K562 (cell line): ENCODE data around the gene TMEM132D. TPM values are rescaled to one million over a fixed set of nuclear protein-coding genes. Genes with fewer than 3 reads are reported as not detected.

Experiments used
- ATAC-seq: fragments of 200-7000 bp; cut with Tn5 transposase; 3 replicates; pipeline ENCODE4 v1.9.1; 2020; ENCODE audit warnings: moderate library complexity
- BruUV-seq: library from RNA; stranded (reverse); fragments of 400-500 nt; replicated peaks from 2 replicates; lab custom pipeline; 2021; lab: Mats Ljungman, UMichigan
- CTCF ChIA-PET: fragments of 300-600 bp; formaldehyde crosslinking; extraction: SDS; loops from one replicate; lab custom pipeline; 2021; ENCODE audit warnings: low intra/inter-chr PET ratio; lab: Yijun Ruan, JAX
- POLR2A ChIA-PET: fragments of 300-600, 350-650 bp; sonication (Branson Sonifier 250); formaldehyde crosslinking; extraction: SDS; loops from one replicate; lab custom pipeline; 2021; ENCODE audit warnings: antibody characterized with exemption, inconsistent platforms; lab: Yijun Ruan, JAX
- DNase-seq, 4 experiments: peaks; one replicate each; pipeline versions ENCODE4 v3.0.0 to v3.0.0-alpha.2; 2011 to 2018; ENCODE audit warnings: low spot score in 3 of 4, mixed read lengths in 3 of 4; ENCODE audit errors: extremely low read depth in 1 of 4
- FAIRE-seq: peaks from 2 replicates; lab custom pipeline; 2011; peaks lifted over from hg19 to GRCh38; lab: Jason Lieb, UNC
- H2AFZ ChIP-seq: 2 replicates; pipeline ENCODE4 v1.6.0; 2011; ENCODE audit warnings: low read depth, low read length, control low read depth, inconsistent platforms
- H3K27ac ChIP-seq: fragments of 200-600 bp; 3 replicates; pipeline ENCODE4 v1.8.0; 2011; ENCODE audit warnings: low read depth, mild to moderate bottlenecking, control low read depth, inconsistent platforms, low read length, moderate library complexity, mixed read lengths; ENCODE audit errors: extremely low read depth
- H3K27me3 ChIP-seq, 2 experiments: fragments of 300-600 bp in 1 of 2; 2 replicates in 1 of 2; 3 replicates in 1 of 2; pipeline versions ENCODE4 v1.6.0 to v1.8.0; 2011; ENCODE audit warnings: inconsistent platforms in 2 of 2, low read length in 2 of 2, mild to moderate bottlenecking in 1 of 2, mixed read lengths in 1 of 2, moderate library complexity in 1 of 2; ENCODE audit not compliant: control insufficient read depth in 2 of 2, insufficient read depth in 2 of 2
- H3K36me3 ChIP-seq: fragments of 300-600 bp; 3 replicates; pipeline ENCODE4 v1.8.0; 2011; ENCODE audit warnings: mild to moderate bottlenecking, low read length, inconsistent platforms; ENCODE audit not compliant: control insufficient read depth, insufficient read depth
- H3K4me1 ChIP-seq, 2 experiments: fragments of 200-600 bp in 1 of 2; replicated peaks in 1 of 2; 2 replicates in 1 of 2; 3 replicates in 1 of 2; pipeline versions ENCODE4 v1.5.1 to v1.8.0; 2011; ENCODE audit warnings: inconsistent platforms in 2 of 2, low read length in 2 of 2, mild to moderate bottlenecking in 1 of 2, mixed read lengths in 1 of 2, moderate library complexity in 1 of 2; ENCODE audit not compliant: control insufficient read depth in 2 of 2, insufficient read depth in 2 of 2
- H3K4me2 ChIP-seq: 2 replicates; pipeline ENCODE4 v1.6.1; 2011; ENCODE audit warnings: low read length, control low read depth, inconsistent platforms, mixed read lengths; ENCODE audit not compliant: insufficient read depth
- H3K4me3 ChIP-seq: fragments of 200-600 bp; sonication (generic), shearing (Covaris generic); 2 replicates; pipeline ENCODE4 v1.5.1; 2016; ENCODE audit warnings: control low read depth, inconsistent platforms
- H3K79me2 ChIP-seq: fragments of 200-600 bp; 3 replicates; pipeline ENCODE4 v1.8.0; 2011; ENCODE audit warnings: low read length, inconsistent platforms; ENCODE audit not compliant: control insufficient read depth, insufficient read depth
- H3K9ac ChIP-seq, 2 experiments: 2 replicates each; pipeline versions ENCODE4 v1.6.0 to v1.6.1; 2011; ENCODE audit warnings: low read depth in 2 of 2, low read length in 2 of 2, control low read depth in 1 of 2, inconsistent platforms in 1 of 2, mild to moderate bottlenecking in 1 of 2, mixed read lengths in 1 of 2; ENCODE audit not compliant: insufficient read depth in 1 of 2
- H3K9me1 ChIP-seq: one replicate; pipeline ENCODE4 v1.6.0; 2011; ENCODE audit warnings: inconsistent platforms, mild to moderate bottlenecking, low read length, moderate library complexity; ENCODE audit not compliant: control insufficient read depth, insufficient read depth
- H3K9me3 ChIP-seq: replicated peaks from 2 replicates; pipeline ENCODE4 v1.5.1; 2011; ENCODE audit warnings: low read depth, low read length, inconsistent platforms; ENCODE audit not compliant: control insufficient read depth, insufficient read depth
- H4K20me1 ChIP-seq: replicated peaks from 2 replicates; pipeline ENCODE4 v1.6.1; 2011; ENCODE audit warnings: low read length, inconsistent platforms, mixed read lengths; ENCODE audit not compliant: control insufficient read depth, insufficient read depth
- MYBL2 ChIP-seq, 2 experiments: fragments of 450-650 bp in 1 of 2; sonication (generic) in 1 of 2; formaldehyde crosslinking in 1 of 2; IDR thresholded peaks; 2 replicates each; pipeline versions ENCODE4 v1.6.1 to v1.8.1; 2017 to 2022; ENCODE audit warnings: borderline replicate concordance in 1 of 2, inconsistent platforms in 1 of 2, low read depth in 1 of 2, mild to moderate bottlenecking in 1 of 2, missing genetic modification reagents in 1 of 2, moderate library complexity in 1 of 2
- NR4A1 ChIP-seq, 2 experiments: fragments of 250-450 bp in 1 of 2; fragments of 450-650 bp in 1 of 2; sonication (Bioruptor Pico) in 1 of 2; IDR thresholded peaks; 2 replicates each; pipeline versions ENCODE4 v1.4.0 to v1.6.1; 2016 to 2020; ENCODE audit warnings: mild to moderate bottlenecking in 2 of 2, missing compliant biosample characterization in 1 of 2, missing genetic modification characterization in 1 of 2, moderate library complexity in 1 of 2
- RHOXF2B ChIP-seq: fragments of 250-450 bp; sonication (Bioruptor Pico); conservative IDR thresholded peaks from 2 replicates; pipeline ENCODE4 v1.5.1; 2021
- SPI1 ChIP-seq: IDR thresholded peaks from 2 replicates; pipeline ENCODE4 v1.6.1; 2011; ENCODE audit warnings: low read depth, low read length, control low read depth, borderline replicate concordance
- ZSCAN32 ChIP-seq: fragments of 450-650 bp; formaldehyde crosslinking; IDR thresholded peaks from 2 replicates; pipeline ENCODE4 v1.4.0; 2020; ENCODE audit warnings: mild to moderate bottlenecking, moderate library complexity
- WGBS: fragments of 100-300 bp; shearing (Covaris generic); methylation state at CpG from one replicate; pipeline ENCODE4 v1.1.6; 2016; ENCODE audit warnings: low coverage, mixed read lengths; ENCODE audit not compliant: insufficient coverage; ENCODE audit errors: missing lambda C conversion rate; 5-methylcytosine and 5-hydroxymethylcytosine counted together
- in situ Hi-C: fragments of 300-500 bp; cut with MboI; formaldehyde crosslinking; loops from 4 replicates; pipeline ENCODE4 v1.15.0; 2018; ENCODE audit warnings: inconsistent platforms, mixed read lengths
- intact Hi-C: fragments of 100-400 bp; cut with micrococcal nuclease; formaldehyde crosslinking; loops from 2 replicates; pipeline ENCODE4 v1.14.2; 2022
- polyA plus RNA-seq, 8 experiments: library from polyadenylated mRNA; depleted of rRNA in 4 of 8; stranded (reverse) in 5 of 8; unstranded in 3 of 8; fragments of >200 nt; fragmentation: Nextera tagmentation in 2 of 8; fragmentation: Illumina TruSeq in 1 of 8; extraction: Ambion mirVana in 2 of 8; extraction: Trizol in 1 of 8; gene quantifications; 2 replicates each; pipeline versions ENCODE4 v1.2.1 to v1.2.3, GENCODE V29; 2011 to 2014; ENCODE audit warnings: inconsistent platforms in 1 of 8, missing spikeins in 1 of 8
- total RNA-seq, 7 experiments: library from RNA; depleted of rRNA in 6 of 7; stranded (reverse); fragments of >200 nt in 6 of 7; fragmentation: Illumina TruSeq in 2 of 7; extraction: Trizol in 2 of 7; gene quantifications; 2 replicates each; pipeline versions ENCODE4 v1.2.1 to v1.2.3, GENCODE V29; 2011 to 2021; ENCODE audit warnings: low replicate concordance in 1 of 7
- TF ChIP-seq, protein P1 (sequence below), 3 experiments: IDR thresholded peaks in 2 of 3; conservative IDR thresholded peaks in 1 of 3; 2 replicates each; pipeline ENCODE4 v1.5.1; 2011 to 2012; ENCODE audit warnings: low read length in 3 of 3, mild to moderate bottlenecking in 3 of 3, control low read depth in 2 of 3, improper control_type of control experiment in 1 of 3, inconsistent platforms in 1 of 3, low read depth in 1 of 3, mixed read lengths in 1 of 3, moderate library complexity in 1 of 3; ENCODE audit not compliant: insufficient read depth in 2 of 3
- TF ChIP-seq, protein P2 (sequence below): fragments of 450-650 bp; IDR thresholded peaks from 2 replicates; pipeline ENCODE4 v1.6.1; 2016; ENCODE audit warnings: mild to moderate bottlenecking
- TF ChIP-seq, protein P3 (sequence below): IDR thresholded peaks from 2 replicates; pipeline ENCODE4 v1.6.1; 2016; ENCODE audit warnings: missing genetic modification characterization, missing compliant biosample characterization
- TF ChIP-seq, protein P4 (sequence below): sonication (generic); IDR thresholded peaks from 2 replicates; pipeline ENCODE4 v1.6.1; 2016

The TMEM132D gene
- total and polyA plus RNA-seq, 9 of the 15 experiments (the other 6 are each of a cell fraction or from before 2014, with no cell fraction given): not detected

DNA sequence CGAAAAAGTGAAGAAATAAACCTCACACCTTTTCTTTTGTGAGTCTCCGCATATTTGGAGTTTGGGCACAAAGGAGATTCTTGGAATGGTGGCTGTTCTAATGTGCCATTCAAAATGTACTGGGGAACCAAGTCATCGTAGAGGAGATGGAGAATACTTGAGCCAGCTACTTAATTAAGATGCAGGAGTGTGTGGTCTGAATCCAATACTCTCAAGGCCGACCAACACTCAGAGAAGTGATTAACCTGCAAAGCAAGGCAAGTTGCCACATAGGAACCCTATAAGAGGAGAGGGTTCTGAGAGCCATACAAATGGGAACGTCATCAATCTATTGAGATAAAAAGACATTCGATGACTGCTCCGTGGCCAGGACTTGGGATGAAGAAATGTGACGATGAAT, 603.8 kb downstream of the TMEM132D start:
- Histone ChIP-seq H3K79me2 (no peaks in the 10 kb centered on the region), H3K27me3 (peaks cover 0 to 4% of the 10 kb centered on the region in 2 experiments; a peak in 1 of 5 replicates), H3K9ac (no peak overlapping the region), H3K9me1 (no peaks in the 10 kb centered on the region), H4K20me1 (no peaks in the 10 kb centered on the region), H3K9me3 (no peaks in the 10 kb centered on the region), H3K36me3 (no peaks in the 10 kb centered on the region), H2AFZ (no peak overlapping the region), H3K4me2 (no peak overlapping the region), H3K4me3 (no peak overlapping the region), H3K4me1 (no peaks in the 10 kb centered on the region), H3K27ac (no peak overlapping the region)
- TF ChIP-seq ZSCAN32: no peak
- TF ChIP-seq SPI1: no peak
- TF ChIP-seq, protein P1, sequence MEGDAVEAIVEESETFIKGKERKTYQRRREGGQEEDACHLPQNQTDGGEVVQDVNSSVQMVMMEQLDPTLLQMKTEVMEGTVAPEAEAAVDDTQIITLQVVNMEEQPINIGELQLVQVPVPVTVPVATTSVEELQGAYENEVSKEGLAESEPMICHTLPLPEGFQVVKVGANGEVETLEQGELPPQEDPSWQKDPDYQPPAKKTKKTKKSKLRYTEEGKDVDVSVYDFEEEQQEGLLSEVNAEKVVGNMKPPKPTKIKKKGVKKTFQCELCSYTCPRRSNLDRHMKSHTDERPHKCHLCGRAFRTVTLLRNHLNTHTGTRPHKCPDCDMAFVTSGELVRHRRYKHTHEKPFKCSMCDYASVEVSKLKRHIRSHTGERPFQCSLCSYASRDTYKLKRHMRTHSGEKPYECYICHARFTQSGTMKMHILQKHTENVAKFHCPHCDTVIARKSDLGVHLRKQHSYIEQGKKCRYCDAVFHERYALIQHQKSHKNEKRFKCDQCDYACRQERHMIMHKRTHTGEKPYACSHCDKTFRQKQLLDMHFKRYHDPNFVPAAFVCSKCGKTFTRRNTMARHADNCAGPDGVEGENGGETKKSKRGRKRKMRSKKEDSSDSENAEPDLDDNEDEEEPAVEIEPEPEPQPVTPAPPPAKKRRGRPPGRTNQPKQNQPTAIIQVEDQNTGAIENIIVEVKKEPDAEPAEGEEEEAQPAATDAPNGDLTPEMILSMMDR (IDR thresholded peaks at IDR 0.05 in 2 of 3, conservative IDR thresholded peaks at IDR 0.05 in 1 of 3; ENCODE audit: insufficient read depth in 2 of 3, low read depth in 1 of 3, low read length in 3 of 3): no peak
- no peak for TF ChIP-seq MYBL2 (IDR thresholded peaks at IDR 0.05; ENCODE audit: low read depth)
- TF ChIP-seq MYBL2 (CRISPR knock-in tag; IDR thresholded peaks at IDR 0.05; ENCODE audit: borderline replicate concordance): no peak
- TF ChIP-seq, protein P2, sequence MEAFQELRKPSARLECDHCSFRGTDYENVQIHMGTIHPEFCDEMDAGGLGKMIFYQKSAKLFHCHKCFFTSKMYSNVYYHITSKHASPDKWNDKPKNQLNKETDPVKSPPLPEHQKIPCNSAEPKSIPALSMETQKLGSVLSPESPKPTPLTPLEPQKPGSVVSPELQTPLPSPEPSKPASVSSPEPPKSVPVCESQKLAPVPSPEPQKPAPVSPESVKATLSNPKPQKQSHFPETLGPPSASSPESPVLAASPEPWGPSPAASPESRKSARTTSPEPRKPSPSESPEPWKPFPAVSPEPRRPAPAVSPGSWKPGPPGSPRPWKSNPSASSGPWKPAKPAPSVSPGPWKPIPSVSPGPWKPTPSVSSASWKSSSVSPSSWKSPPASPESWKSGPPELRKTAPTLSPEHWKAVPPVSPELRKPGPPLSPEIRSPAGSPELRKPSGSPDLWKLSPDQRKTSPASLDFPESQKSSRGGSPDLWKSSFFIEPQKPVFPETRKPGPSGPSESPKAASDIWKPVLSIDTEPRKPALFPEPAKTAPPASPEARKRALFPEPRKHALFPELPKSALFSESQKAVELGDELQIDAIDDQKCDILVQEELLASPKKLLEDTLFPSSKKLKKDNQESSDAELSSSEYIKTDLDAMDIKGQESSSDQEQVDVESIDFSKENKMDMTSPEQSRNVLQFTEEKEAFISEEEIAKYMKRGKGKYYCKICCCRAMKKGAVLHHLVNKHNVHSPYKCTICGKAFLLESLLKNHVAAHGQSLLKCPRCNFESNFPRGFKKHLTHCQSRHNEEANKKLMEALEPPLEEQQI: no peak
- TF ChIP-seq, protein P3, sequence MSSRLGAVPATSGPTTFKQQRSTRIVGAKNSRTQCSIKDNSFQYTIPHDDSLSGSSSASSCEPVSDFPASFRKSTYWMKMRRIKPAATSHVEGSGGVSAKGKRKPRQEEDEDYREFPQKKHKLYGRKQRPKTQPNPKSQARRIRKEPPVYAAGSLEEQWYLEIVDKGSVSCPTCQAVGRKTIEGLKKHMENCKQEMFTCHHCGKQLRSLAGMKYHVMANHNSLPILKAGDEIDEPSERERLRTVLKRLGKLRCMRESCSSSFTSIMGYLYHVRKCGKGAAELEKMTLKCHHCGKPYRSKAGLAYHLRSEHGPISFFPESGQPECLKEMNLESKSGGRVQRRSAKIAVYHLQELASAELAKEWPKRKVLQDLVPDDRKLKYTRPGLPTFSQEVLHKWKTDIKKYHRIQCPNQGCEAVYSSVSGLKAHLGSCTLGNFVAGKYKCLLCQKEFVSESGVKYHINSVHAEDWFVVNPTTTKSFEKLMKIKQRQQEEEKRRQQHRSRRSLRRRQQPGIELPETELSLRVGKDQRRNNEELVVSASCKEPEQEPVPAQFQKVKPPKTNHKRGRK (tag): no peak
- TF ChIP-seq NR4A1 (CRISPR knock-in tag; IDR thresholded peaks at IDR 0.05): no peak
- TF ChIP-seq NR4A1 (tag; IDR thresholded peaks at IDR 0.05): no peak
- TF ChIP-seq, protein P4, sequence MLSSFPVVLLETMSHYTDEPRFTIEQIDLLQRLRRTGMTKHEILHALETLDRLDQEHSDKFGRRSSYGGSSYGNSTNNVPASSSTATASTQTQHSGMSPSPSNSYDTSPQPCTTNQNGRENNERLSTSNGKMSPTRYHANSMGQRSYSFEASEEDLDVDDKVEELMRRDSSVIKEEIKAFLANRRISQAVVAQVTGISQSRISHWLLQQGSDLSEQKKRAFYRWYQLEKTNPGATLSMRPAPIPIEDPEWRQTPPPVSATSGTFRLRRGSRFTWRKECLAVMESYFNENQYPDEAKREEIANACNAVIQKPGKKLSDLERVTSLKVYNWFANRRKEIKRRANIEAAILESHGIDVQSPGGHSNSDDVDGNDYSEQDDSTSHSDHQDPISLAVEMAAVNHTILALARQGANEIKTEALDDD: no peak
- no peak for TF ChIP-seq RHOXF2B (CRISPR knock-in tag)
- intact Hi-C loops: no loop called here
- in situ Hi-C loops: no loop called here
- ATAC-seq (no peak), DNase-seq (no peak), FAIRE-seq (no peak)
- POLR2A ChIA-PET: interaction anchor here (1.2 kb wide), 1 partner anchor 30 kb away, joined by 3 read pairs; no protein-coding TSS in a partner anchor
- CTCF ChIA-PET: no interaction called here
- no TSS peak for BruUV-seq
- 0% methylated on average over 8 of the region's 8 CpGs for WGBS
